HepG2 (cell line): Measurements from ENCODE around the gene CPLX3. TPM values are rescaled to one million over a fixed set of nuclear protein-coding genes. Genes with fewer than 3 reads are reported as not detected.

Experiments used
- BCL3 ChIP-seq: sonication (generic); formaldehyde crosslinking; IDR thresholded peaks from 2 replicates; pipeline ENCODE4 v1.5.1; 2020; ENCODE audit warnings: mild to moderate bottlenecking, missing genetic modification reagents, moderate library complexity
- CCAR2 ChIP-seq: fragments of 200-400 bp; formaldehyde crosslinking; optimal IDR thresholded peaks from 2 replicates; pipeline ENCODE3; 2018; ENCODE audit warnings: low read depth, mild to moderate bottlenecking, low read length, moderate library complexity
- FOXO1 ChIP-seq: sonication (generic); formaldehyde crosslinking; IDR thresholded peaks from 2 replicates; pipeline ENCODE4 v1.4.0; 2020; ENCODE audit warnings: missing genetic modification reagents
- HOXA3 ChIP-seq: sonication (generic); formaldehyde crosslinking; IDR thresholded peaks from 2 replicates; pipeline ENCODE4 v1.5.0; 2020; ENCODE audit warnings: missing genetic modification reagents
- IKZF1 ChIP-seq: fragments of 450-650 bp; IDR thresholded peaks from 2 replicates; pipeline ENCODE4 v1.7.1; 2016
- ISL2 ChIP-seq: sonication (generic); formaldehyde crosslinking; IDR thresholded peaks from 2 replicates; pipeline ENCODE4 v1.5.0; 2020; ENCODE audit warnings: missing genetic modification reagents
- KLF13 ChIP-seq: sonication (generic); formaldehyde crosslinking; IDR thresholded peaks from 2 replicates; pipeline ENCODE4 v1.4.0; 2020; ENCODE audit warnings: mild to moderate bottlenecking, missing genetic modification reagents
- MNT ChIP-seq: fragments of 450-650 bp; IDR thresholded peaks from 2 replicates; pipeline ENCODE4 v1.6.1; 2016
- NFKBIZ ChIP-seq: IDR thresholded peaks from 2 replicates; pipeline ENCODE4 v1.6.1; 2018; ENCODE audit warnings: missing genetic modification reagents, missing compliant biosample characterization
- PAX8 ChIP-seq: sonication (generic); formaldehyde crosslinking; IDR thresholded peaks from 2 replicates; pipeline ENCODE4 v1.8.0; 2022; ENCODE audit warnings: mild to moderate bottlenecking, missing genetic modification reagents, borderline replicate concordance
- RARA ChIP-seq: IDR thresholded peaks from 2 replicates; pipeline ENCODE4 v1.6.1; 2016; ENCODE audit warnings: missing genetic modification reagents, missing compliant biosample characterization
- RXRB ChIP-seq: IDR thresholded peaks from 2 replicates; pipeline ENCODE4 v1.6.1; 2016; ENCODE audit warnings: borderline replicate concordance, missing genetic modification reagents, missing compliant biosample characterization
- SMAD1 ChIP-seq: sonication (generic); formaldehyde crosslinking; IDR thresholded peaks from 2 replicates; pipeline ENCODE4 v1.4.0; 2020; ENCODE audit warnings: missing genetic modification reagents, low read depth, mild to moderate bottlenecking, borderline replicate concordance
- SOX13 ChIP-seq, 3 experiments: fragments of 450-650 bp in 1 of 3; sonication (generic) in 1 of 3; formaldehyde crosslinking in 1 of 3; IDR thresholded peaks in 2 of 3; conservative IDR thresholded peaks in 1 of 3; 2 replicates each; pipeline versions ENCODE4 v1.5.0 to v1.6.1; 2016 to 2020; ENCODE audit warnings: antibody characterized with exemption in 1 of 3, mild to moderate bottlenecking in 1 of 3, missing compliant biosample characterization in 1 of 3, missing genetic modification reagents in 1 of 3, moderate library complexity in 1 of 3
- SP4 ChIP-seq: sonication (generic); formaldehyde crosslinking; IDR thresholded peaks from 2 replicates; pipeline ENCODE4 v1.8.1; 2023; ENCODE audit warnings: mild to moderate bottlenecking, missing genetic modification reagents
- SP5 ChIP-seq: IDR thresholded peaks from 2 replicates; pipeline ENCODE4 v1.6.1; 2016; ENCODE audit warnings: low read depth, borderline replicate concordance
- ZBTB39 ChIP-seq: sonication (generic); formaldehyde crosslinking; IDR thresholded peaks from 2 replicates; pipeline ENCODE4 v1.5.0; 2020; ENCODE audit warnings: missing genetic modification reagents
- ZNF18 ChIP-seq: sonication (generic); formaldehyde crosslinking; IDR thresholded peaks from 2 replicates; pipeline ENCODE4 v1.8.0; 2022; ENCODE audit warnings: mild to moderate bottlenecking, missing genetic modification reagents; ENCODE audit not compliant: insufficient replicate concordance
- ZNF180 ChIP-seq: sonication (generic); formaldehyde crosslinking; IDR thresholded peaks from 2 replicates; pipeline ENCODE4 v1.4.0; 2020; ENCODE audit warnings: low read depth, missing genetic modification reagents, borderline replicate concordance
- ZNF234 ChIP-seq: sonication (generic); formaldehyde crosslinking; conservative IDR thresholded peaks from 2 replicates; pipeline ENCODE4 v1.5.1; 2020; ENCODE audit warnings: mild to moderate bottlenecking, missing genetic modification reagents
- ZNF614 ChIP-seq: IDR thresholded peaks from 2 replicates; pipeline ENCODE4 v1.6.1; 2018; ENCODE audit warnings: missing biosample characterization, missing genetic modification reagents, inconsistent platforms, borderline replicate concordance
- ZNF703 ChIP-seq: sonication (generic); formaldehyde crosslinking; IDR thresholded peaks from 2 replicates; pipeline ENCODE4 v1.5.1; 2020; ENCODE audit warnings: missing genetic modification reagents, mild to moderate bottlenecking, moderate library complexity, borderline replicate concordance
- ZNF891 ChIP-seq: sonication (generic); formaldehyde crosslinking; IDR thresholded peaks from 2 replicates; pipeline ENCODE4 v1.5.0; 2020; ENCODE audit warnings: mild to moderate bottlenecking, missing genetic modification reagents
- polyA plus RNA-seq, 8 experiments: library from polyadenylated mRNA; depleted of rRNA in 3 of 8; stranded (reverse) in 7 of 8; unstranded in 1 of 8; fragments of >200 nt; fragmentation: Illumina TruSeq in 4 of 8; extraction: Trizol in 4 of 8; gene quantifications; 2 replicates each; pipeline versions ENCODE4 v1.2.1 to v1.2.3, GENCODE V29; 2011 to 2016; ENCODE audit warnings: low read depth in 4 of 8, missing spikeins in 1 of 8, mixed read lengths in 1 of 8; ENCODE audit not compliant: insufficient read depth in 1 of 8
- total RNA-seq, 5 experiments: library from RNA; depleted of rRNA; stranded (reverse); fragments of >200 nt; fragmentation: Illumina TruSeq; extraction: Trizol; gene quantifications; 2 replicates each; pipeline ENCODE4 v1.2.3, GENCODE V29; 2016; ENCODE audit warnings: low read depth in 1 of 5

Gene CPLX3
- total and polyA plus RNA-seq, 2 of the 13 experiments (the other 11 are each of a cell fraction or from before 2014, with no cell fraction given) = not detected

- TF ChIP-seq ZBTB39 (CRISPR knock-in tag) (peak; percentile 64; the same call in 1 of the 2 replicates), RXRB (CRISPR knock-in tag) (peak; percentile 35), ZNF234 (CRISPR knock-in tag) (no peak), IKZF1 (no peak), SOX13 (IDR thresholded peaks at IDR 0.05) (no peak), SOX13 (CRISPR knock-in tag; conservative IDR thresholded peaks at IDR 0.05 in 1 of 2, IDR thresholded peaks at IDR 0.05 in 1 of 2) (no peak), CCAR2 (no peak), ZNF18 (no peak), PAX8 (CRISPR knock-in tag) (no peak), SP4 (CRISPR knock-in tag) (peak; percentile 61), ZNF180 (no peak), ZNF891 (CRISPR knock-in tag) (peak; percentile 38; the same call in 1 of the 2 replicates), ISL2 (CRISPR knock-in tag) (no peak), RARA (CRISPR knock-in tag) (peak; percentile 35; the same call in 1 of the 2 replicates), BCL3 (peak; percentile 8; the same call in 1 of the 2 replicates), SP5 (CRISPR knock-in tag) (peak; percentile 46; the same call in 1 of the 2 replicates), HOXA3 (CRISPR knock-in tag) (peak; percentile 40; the same call in 1 of the 2 replicates), ZNF703 (CRISPR knock-in tag) (no peak), NFKBIZ (CRISPR knock-in tag) (no peak), KLF13 (CRISPR knock-in tag) (no peak), MNT (0 out of 2 replicates have a peak, but pooled peaks have one; percentile 6), FOXO1 (CRISPR knock-in tag) (0 out of 2 replicates have a peak, but pooled peaks have one; percentile 6), SMAD1 (CRISPR knock-in tag) (no peak), ZNF614 (CRISPR knock-in tag) (no peak)
These were observed 43.2 kb upstream of the CPLX3 start (continued) for GRCh38 chr15:74783072-74783807.
